ENCODE measurements around the gene CDH4. TPM values are rescaled to one million over a fixed set of nuclear protein-coding genes. Genes with fewer than 3 reads are reported as not detected.

Gene CDH4
- total RNA-seq, 1 experiment from 2014 or later = 5.3 TPM

DNA sequence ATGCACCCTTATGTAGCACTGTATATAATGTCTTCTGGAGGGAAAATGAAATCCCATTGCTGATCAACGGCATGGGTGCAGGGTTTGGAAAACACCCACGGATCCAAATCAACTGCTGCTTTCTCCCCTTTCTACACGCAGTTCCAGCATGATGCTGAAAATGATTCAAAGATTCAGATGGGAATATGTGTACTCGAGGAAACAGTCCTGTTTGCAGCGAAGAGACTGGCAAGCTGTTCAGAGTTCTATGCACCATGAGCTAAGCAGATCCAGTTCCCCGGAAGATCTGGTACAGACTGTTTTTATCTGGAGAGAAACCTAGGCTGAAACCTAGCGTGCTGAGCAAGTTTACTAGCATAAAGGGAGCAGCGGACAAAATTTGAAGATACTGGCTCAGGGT lies 47.9 kb upstream of the CDH4 start:
- POLR2A ChIA-PET = no interaction called here

GRCh38 chr20:61205769-61206168 lies 46.3 kb upstream of the CDH4 start:
- H3K9me3 Mint-ChIP-seq = peaks cover 16% of the 10 kb centered on the region
- no peaks in the 10 kb centered on the region for H3K4me1 Mint-ChIP-seq
- no peak overlapping the region for H3K4me3 Mint-ChIP-seq
- peaks cover 91% of the 10 kb centered on the region for H3K27me3 Mint-ChIP-seq (ENCODE audit: low read depth)
- ATAC-seq (no peak), DNase-seq (ENCODE audit: low spot score) (no peak)
- ChIA-PET POLR2A (no interaction called here), CTCF (no interaction called here)
- H3K36me3 Mint-ChIP-seq = peaks cover 4% of the 10 kb centered on the region
- TF ChIP-seq, protein P1, sequence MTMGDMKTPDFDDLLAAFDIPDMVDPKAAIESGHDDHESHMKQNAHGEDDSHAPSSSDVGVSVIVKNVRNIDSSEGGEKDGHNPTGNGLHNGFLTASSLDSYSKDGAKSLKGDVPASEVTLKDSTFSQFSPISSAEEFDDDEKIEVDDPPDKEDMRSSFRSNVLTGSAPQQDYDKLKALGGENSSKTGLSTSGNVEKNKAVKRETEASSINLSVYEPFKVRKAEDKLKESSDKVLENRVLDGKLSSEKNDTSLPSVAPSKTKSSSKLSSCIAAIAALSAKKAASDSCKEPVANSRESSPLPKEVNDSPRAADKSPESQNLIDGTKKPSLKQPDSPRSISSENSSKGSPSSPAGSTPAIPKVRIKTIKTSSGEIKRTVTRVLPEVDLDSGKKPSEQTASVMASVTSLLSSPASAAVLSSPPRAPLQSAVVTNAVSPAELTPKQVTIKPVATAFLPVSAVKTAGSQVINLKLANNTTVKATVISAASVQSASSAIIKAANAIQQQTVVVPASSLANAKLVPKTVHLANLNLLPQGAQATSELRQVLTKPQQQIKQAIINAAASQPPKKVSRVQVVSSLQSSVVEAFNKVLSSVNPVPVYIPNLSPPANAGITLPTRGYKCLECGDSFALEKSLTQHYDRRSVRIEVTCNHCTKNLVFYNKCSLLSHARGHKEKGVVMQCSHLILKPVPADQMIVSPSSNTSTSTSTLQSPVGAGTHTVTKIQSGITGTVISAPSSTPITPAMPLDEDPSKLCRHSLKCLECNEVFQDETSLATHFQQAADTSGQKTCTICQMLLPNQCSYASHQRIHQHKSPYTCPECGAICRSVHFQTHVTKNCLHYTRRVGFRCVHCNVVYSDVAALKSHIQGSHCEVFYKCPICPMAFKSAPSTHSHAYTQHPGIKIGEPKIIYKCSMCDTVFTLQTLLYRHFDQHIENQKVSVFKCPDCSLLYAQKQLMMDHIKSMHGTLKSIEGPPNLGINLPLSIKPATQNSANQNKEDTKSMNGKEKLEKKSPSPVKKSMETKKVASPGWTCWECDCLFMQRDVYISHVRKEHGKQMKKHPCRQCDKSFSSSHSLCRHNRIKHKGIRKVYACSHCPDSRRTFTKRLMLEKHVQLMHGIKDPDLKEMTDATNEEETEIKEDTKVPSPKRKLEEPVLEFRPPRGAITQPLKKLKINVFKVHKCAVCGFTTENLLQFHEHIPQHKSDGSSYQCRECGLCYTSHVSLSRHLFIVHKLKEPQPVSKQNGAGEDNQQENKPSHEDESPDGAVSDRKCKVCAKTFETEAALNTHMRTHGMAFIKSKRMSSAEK (CRISPR knock-in tag; IDR thresholded peaks at IDR 0.05; ENCODE audit: borderline replicate concordance) = no peak
- TF ChIP-seq, protein P2, sequence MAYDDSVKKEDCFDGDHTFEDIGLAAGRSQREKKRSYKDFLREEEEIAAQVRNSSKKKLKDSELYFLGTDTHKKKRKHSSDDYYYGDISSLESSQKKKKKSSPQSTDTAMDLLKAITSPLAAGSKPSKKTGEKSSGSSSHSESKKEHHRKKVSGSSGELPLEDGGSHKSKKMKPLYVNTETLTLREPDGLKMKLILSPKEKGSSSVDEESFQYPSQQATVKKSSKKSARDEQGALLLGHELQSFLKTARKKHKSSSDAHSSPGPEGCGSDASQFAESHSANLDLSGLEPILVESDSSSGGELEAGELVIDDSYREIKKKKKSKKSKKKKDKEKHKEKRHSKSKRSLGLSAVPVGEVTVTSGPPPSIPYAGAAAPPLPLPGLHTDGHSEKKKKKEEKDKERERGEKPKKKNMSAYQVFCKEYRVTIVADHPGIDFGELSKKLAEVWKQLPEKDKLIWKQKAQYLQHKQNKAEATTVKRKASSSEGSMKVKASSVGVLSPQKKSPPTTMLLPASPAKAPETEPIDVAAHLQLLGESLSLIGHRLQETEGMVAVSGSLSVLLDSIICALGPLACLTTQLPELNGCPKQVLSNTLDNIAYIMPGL (CRISPR knock-in tag; IDR thresholded peaks at IDR 0.05) = no peak
- no peak for TF ChIP-seq ETV6 (CRISPR knock-in tag; IDR thresholded peaks at IDR 0.05)
- TF ChIP-seq, protein P3, sequence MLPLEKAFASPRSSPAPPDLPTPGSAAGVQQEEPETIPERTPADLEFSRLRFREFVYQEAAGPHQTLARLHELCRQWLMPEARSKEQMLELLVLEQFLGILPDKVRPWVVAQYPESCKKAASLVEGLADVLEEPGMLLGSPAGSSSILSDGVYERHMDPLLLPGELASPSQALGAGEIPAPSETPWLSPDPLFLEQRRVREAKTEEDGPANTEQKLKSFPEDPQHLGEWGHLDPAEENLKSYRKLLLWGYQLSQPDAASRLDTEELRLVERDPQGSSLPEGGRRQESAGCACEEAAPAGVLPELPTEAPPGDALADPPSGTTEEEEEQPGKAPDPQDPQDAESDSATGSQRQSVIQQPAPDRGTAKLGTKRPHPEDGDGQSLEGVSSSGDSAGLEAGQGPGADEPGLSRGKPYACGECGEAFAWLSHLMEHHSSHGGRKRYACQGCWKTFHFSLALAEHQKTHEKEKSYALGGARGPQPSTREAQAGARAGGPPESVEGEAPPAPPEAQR (CRISPR knock-in tag; IDR thresholded peaks at IDR 0.05) = no peak
- no peak for TF ChIP-seq ZNF423 (CRISPR knock-in tag; IDR thresholded peaks at IDR 0.05)
- no peak overlapping the region for H3K27ac Mint-ChIP-seq

More for the DNA sequence above, 47.9 kb upstream of the CDH4 start:
- no peak overlapping the region for H3K4me3 Mint-ChIP-seq
- no peak for TF ChIP-seq TEAD4 (CRISPR knock-in tag; IDR thresholded peaks at IDR 0.05)
- no peak for TF ChIP-seq HMGA2 (CRISPR knock-in tag; IDR thresholded peaks at IDR 0.05)
- peaks cover 25% of the 10 kb centered on the region for H3K9me3 Mint-ChIP-seq
- CTCF ChIA-PET = no interaction called here
- peaks cover 93% of the 10 kb centered on the region for H3K27me3 Mint-ChIP-seq (ENCODE audit: low read depth)
- ATAC-seq (no peak), DNase-seq (ENCODE audit: low spot score) (no peak)
- H3K4me1 Mint-ChIP-seq = no peaks in the 10 kb centered on the region
- H3K27ac Mint-ChIP-seq = no peak overlapping the region
- peaks cover 4% of the 10 kb centered on the region for H3K36me3 Mint-ChIP-seq

- CTCF ChIA-PET = no interaction called here
- DNase-seq (ENCODE audit: low spot score) = no peak
- no peak for TF ChIP-seq ZNF121 (CRISPR knock-in tag; IDR thresholded peaks at IDR 0.05)
- TF ChIP-seq GRHL2 (CRISPR knock-in tag; IDR thresholded peaks at IDR 0.05; ENCODE audit: insufficient replicate concordance, severe bottlenecking) = no peak
- TF ChIP-seq CTCF (IDR thresholded peaks at IDR 0.05) = no peak
- no peak for TF ChIP-seq FOXP1 (CRISPR knock-in tag; IDR thresholded peaks at IDR 0.05; ENCODE audit: borderline replicate concordance)
- no peak for TF ChIP-seq JAZF1 (CRISPR knock-in tag; IDR thresholded peaks at IDR 0.05)
- TF ChIP-seq ESRRA (CRISPR knock-in tag; IDR thresholded peaks at IDR 0.05; ENCODE audit: borderline replicate concordance) = no peak
- TF ChIP-seq, protein P4, sequence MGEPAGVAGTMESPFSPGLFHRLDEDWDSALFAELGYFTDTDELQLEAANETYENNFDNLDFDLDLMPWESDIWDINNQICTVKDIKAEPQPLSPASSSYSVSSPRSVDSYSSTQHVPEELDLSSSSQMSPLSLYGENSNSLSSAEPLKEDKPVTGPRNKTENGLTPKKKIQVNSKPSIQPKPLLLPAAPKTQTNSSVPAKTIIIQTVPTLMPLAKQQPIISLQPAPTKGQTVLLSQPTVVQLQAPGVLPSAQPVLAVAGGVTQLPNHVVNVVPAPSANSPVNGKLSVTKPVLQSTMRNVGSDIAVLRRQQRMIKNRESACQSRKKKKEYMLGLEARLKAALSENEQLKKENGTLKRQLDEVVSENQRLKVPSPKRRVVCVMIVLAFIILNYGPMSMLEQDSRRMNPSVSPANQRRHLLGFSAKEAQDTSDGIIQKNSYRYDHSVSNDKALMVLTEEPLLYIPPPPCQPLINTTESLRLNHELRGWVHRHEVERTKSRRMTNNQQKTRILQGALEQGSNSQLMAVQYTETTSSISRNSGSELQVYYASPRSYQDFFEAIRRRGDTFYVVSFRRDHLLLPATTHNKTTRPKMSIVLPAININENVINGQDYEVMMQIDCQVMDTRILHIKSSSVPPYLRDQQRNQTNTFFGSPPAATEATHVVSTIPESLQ (CRISPR knock-in tag; IDR thresholded peaks at IDR 0.05) = no peak
- no peak for TF ChIP-seq FOXK1 (CRISPR knock-in tag; IDR thresholded peaks at IDR 0.05)
- TF ChIP-seq ZNF281 (CRISPR knock-in tag; IDR thresholded peaks at IDR 0.05) = no peak
- no peak for TF ChIP-seq SMAD4 (CRISPR knock-in tag; IDR thresholded peaks at IDR 0.05)
- no peak for TF ChIP-seq TCF7 (CRISPR knock-in tag; IDR thresholded peaks at IDR 0.05; ENCODE audit: low read depth)
- no peak for TF ChIP-seq ETV6 (CRISPR knock-in tag; IDR thresholded peaks at IDR 0.05)
- no peak for TF ChIP-seq GTF2I (CRISPR knock-in tag; conservative IDR thresholded peaks at IDR 0.05)
Observed at GRCh38 chr20:61210862-61211261, 41.2 kb upstream of the CDH4 start.

More at GRCh38 chr20:61210862-61211261, 41.2 kb upstream of the CDH4 start:
- Mint-ChIP-seq H3K4me1 (no peaks in the 10 kb centered on the region), H3K36me3 (peaks cover 4% of the 10 kb centered on the region; the same call in 1 of the 2 replicates), H3K27ac (no peak overlapping the region), H3K4me3 (no peak overlapping the region), H3K27me3 (ENCODE audit: low read depth) (peaks cover 92% of the 10 kb centered on the region), H3K9me3 (peaks cover 7% of the 10 kb centered on the region; the same call in 1 of the 2 replicates)
- ATAC-seq = no peak
- POLR2A ChIA-PET = no interaction called here
